COLO668 (cell line): ENCODE measurements around the gene TEPSIN.
"Not testable (repeated sequence)": the region's sequence is repeated elsewhere in the genome, so short reads cannot be mapped to it uniquely, and the experiment has no call there.

ENCODE experiments used
- DNase-seq: peaks from one replicate; lab custom pipeline; 2025; ENCODE audit not compliant: unreplicated experiment; lab: John Stamatoyannopoulos, UW

Gene TEPSIN

DNA sequence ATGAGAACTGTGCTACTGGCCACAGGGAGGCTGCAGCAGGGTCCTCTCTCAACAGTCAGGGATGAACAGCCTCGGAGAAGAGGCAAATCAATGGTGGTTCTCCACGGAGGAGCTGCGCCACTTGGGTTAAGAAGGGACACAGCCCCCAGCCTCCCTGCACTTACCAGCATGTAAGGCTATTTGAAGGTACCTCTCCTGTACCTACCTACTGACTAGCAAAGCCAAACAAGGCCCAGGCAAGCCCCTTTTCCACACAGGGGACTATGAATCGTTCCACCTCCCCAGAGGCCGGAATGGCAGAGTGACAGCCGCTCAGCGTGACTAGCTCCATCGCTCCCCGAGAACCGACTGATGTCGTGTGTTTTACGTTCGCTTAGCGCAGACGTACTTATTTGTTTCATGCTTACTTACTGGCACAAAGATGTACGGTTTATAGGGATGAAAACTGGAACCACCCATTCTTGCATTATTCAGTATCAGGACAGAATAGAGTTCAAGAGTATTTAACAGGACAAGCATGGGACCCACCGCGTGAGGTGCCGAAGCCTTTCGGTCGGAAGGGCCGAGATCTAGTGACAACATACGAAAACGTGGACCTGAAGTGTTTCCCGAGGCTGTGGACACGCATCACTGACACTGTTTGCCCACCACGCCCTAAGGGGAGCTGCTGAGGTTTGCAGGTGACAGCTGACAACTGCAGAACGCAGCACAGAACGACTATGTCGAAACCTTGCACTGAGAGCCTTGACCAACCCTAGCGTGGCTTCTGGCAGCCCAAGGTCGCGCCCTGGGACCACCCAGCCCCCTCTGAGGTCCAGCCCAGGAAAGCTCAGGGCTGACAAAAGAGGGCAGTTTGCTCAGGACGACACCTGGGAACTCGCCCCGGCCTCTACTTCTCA lies 1.0 kb downstream of the TEPSIN start:
- peak; percentile 74 for DNase-seq

DNA sequence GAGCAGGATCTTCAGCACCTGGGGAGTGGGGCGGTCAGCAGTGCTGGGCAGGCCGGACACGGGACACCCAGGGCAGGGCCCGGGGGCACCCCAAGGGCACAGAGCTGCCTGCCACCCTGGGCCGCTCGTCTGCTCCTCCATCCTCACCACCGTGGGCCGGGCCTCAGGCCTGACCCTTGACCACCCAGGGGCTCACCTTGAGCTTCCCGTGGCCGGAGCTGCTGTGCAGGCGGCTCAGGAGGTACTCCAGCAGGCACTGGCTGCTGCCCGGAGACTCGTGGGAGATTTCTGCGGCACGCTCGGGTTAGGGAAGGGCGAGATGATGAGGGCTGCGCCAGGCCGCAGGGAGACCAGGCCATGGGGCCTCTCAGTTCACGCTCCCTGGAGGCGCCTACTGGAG lies 2.1 kb downstream of the TEPSIN start:
- no peak for DNase-seq

DNA sequence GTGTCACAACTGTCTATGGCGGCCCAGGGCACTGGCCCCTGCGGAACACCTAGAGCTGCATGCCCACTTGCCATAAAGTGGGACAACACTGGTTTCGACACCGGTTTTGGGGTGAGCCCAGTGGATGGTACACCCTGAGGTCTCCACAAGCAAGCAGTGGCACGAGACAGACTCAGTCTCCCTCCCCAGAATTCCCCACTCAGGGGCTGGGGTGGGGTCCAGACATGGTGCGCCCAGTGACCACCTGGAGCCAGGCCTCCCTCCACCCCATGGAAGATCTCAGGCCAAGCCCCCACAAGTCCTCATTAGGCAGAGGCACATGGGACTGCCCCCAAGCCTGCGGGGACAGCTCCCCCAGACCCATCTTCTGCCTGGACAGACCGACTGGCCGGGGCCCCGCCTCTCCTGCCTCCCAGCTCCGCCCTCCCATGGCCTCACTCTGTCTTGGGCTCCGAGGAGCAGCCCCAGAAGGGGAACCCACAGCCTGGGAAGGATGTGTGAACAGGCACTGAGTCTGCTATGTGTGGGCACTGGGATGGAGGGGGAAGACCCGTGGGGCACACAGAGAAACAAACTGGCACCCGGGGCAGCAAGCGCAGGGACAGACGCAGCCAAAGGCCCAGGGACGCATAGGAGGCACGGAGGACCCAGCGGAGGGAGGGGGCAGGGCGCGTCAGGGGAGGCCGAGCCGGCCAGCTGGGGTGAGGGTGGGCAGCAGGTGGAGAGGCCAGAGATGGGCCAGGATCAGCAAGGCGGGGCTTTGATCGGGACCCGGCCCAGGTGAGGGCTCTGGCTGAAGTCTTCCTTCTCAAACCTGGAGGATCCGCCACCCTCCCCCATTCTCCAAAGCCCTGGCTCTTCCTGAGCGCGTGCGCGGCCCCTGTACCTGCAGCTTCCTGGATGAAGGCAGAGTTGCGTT lies 2.8 kb downstream of the TEPSIN start:
- DNase-seq = no peak

DNA sequence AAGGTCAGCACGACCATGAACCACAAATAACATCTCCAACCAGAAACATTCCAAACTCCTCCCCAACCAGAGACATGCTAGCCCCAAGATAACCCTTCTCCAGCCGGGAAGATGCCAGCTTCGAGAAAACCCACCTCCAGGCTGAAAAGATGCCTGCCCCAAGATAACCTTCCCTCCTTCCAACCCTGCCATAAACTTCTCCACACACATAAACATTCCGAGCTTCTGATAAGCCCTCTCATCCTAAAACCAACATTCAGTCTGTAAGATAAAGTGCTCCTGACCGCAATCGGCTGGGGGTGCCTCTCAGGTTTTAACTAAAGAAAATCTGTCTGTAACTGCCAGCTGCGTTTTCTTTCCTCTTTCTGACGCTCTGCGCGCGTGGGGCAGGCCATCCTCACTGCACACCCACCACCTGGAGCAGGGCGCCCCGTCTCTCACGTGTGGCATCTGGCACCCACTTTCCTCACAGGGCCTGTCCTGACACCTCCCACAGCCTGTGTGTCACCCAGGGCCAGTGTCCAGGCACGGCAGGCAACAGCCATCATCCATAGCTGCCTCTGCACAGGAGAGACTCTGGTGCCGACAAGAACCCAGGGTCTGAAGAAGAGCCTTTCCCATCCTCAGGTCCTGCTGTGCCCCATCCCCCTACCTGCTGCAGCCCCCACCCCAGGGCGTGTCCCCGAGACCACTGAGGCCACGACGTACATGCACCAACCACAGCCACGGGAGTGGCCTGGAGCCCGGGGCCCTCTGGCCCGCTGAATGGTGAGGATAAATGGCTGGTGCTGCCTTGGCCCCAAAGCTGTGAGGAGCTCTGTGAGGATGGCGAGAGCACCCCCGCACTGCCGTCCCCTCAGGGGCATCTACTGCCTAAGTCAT lies 3.7 kb downstream of the TEPSIN start:
- DNase-seq = no peak

DNA sequence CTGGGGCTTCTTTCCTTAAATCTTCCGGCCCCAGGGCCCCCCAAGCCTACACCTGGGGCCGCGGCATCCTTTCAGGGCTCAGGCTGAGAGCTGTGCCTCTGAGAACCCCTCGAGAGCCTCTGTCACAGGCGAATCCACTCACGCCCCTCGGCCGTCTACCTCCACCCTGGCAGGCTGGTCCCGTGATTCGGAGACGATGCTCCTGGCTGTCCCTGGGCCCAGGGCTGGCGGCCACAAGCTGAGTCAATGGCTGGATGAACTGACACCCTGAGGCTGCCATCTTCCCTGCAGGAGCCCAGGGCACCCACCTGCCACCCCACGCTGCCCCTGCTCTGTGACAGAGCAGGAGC lies 4.4 kb downstream of the TEPSIN start:
- no peak for DNase-seq

DNA sequence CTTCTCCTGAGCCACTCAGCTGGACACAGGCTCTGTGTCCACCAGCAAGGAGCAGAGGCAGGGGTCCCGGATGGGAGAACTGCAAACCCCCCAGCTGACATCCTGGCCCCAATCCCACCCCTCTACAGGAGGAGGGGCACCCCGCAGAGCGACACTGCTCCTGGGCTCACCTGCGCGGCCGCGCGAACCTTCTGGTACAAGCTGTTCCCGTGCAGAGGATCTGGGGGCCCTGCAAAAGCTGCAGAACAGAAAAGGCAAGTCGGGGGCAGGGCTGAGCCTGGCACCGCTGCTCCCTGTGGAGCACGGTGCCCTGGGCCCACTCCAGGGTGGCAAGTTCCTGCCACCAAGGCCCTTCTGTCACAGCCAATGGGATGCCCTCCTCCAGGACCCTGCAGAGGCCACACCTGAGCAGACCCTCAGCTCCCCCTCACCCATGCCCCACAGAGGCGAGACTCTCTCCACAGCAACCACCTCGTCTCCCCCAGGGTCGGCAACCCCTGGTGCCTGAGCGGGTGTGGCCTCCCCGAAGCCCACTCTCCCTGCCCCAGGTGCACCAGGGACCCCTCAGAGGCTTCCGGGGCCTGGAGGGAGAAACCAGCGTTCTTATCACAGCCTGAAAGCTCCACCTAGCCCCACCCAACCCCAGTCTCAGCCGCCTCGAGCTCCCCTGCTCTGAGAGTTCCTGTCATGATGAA lies 4.9 kb downstream of the TEPSIN start:
- DNase-seq = no peak

DNA sequence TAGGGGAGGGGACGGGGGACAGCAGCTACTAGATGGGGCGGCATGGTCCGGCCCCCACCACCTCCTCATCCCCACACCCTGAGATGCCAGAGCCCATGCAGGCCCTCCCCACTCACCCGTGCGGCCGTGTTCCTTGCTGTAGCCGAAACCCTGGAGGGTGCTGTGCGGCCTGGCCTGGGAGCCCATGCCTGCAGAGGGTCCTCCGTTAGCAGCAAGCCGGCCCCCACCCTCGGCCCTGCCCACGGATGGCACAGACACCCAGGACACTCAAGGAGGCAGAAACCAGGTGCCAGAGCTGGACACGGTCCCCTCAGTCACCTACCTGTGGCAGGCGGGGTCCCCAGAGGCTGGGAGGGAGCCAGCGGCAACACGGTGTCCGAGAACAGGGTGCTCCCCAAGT lies 5.5 kb downstream of the TEPSIN start:
- no peak for DNase-seq

DNA sequence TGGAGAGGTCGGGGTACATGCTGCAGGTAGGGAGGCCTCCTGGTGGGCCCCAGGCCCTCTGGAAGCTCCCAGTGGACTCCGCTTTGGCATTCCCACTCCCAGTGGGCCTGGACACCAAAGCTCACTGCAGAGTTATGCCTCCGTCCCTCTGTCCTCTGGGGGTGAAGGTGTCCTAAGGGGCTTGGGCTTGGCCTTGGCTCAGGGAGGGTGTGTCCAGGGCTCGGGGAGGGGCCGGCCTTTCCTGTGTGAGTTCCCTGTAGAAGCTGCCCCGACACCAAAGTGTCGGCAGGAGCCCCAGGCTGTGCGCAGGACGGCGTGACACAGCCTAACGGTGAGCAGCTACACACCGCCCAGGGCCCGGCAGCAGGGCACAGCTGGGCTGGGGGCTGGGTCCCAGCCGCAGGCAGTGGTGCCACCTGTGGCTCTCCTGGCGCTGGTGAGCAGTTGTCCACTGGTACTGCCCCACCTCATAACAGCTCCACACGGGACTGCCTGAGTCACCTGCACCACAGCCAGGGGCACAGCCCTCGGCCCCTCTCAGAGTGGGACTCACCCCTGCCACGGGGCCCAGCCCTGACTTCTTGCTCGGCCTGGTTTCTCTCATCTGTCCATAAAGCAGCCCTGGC lies 6.1 kb downstream of the TEPSIN start:
- DNase-seq = no peak

DNA sequence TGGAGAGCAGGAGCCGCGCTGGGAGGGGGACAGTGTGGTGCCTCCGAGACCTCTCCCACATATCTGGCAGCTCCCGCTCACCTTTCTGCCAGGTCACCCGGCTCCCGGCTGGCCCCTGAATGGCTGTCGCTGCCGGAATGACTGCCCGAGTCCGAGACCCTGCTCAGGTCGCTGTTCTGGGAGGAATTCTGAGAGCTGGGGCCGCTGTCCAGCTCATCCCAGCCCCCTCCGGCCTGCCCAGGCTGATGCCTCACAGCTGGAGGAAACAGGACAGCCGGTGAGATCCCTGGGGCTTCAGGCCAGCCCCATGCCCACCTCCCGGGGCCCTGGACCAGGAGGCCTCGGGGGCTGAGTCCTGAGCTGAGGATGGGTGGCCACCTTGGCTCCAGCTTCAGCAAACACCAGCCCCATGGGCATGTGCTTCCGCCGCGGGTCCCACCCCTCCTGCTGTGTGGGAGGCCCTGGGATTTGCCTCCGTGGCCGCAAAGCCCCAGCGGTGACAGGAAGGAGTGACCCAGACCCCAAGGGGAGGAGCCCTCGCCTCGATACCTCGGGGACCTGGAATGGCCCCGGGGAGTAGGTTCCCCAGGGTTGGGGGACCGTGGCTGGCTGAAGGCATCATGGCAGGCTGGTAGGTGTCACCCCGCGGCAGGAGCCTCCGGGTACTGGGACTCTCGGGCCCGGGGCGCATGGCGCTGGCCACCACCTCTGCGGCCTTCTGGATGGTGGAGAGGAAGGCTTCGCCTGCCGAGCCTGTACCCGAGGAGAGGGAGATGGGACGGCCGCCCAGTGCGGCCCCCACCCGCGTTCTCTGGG lies 6.9 kb downstream of the TEPSIN start:
- no peak for DNase-seq

DNA sequence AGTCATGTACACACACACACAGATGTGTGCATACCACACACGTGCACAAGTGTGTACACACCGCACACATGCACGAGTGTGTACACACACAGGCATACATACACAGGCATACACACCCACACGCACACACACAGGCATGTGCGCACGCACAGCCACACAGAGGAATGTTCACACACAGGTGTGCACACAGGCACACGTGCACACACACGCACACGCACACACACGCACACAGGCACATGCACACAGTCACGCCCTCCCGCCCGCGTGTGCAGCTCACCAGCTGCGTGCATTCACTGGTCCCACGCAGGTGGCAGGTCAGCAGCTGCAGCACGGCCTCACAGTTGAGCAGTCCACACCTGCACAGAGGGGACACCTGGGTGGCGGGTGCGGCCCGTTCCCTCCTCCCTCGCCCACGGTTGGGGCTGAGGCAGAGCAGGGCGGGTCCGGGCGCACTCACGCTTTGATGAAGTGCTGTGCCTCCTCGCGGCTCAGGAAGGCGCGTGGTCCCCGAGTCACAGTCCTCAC lies 7.7 kb downstream of the TEPSIN start:
- DNase-seq = peak; percentile 42

DNA sequence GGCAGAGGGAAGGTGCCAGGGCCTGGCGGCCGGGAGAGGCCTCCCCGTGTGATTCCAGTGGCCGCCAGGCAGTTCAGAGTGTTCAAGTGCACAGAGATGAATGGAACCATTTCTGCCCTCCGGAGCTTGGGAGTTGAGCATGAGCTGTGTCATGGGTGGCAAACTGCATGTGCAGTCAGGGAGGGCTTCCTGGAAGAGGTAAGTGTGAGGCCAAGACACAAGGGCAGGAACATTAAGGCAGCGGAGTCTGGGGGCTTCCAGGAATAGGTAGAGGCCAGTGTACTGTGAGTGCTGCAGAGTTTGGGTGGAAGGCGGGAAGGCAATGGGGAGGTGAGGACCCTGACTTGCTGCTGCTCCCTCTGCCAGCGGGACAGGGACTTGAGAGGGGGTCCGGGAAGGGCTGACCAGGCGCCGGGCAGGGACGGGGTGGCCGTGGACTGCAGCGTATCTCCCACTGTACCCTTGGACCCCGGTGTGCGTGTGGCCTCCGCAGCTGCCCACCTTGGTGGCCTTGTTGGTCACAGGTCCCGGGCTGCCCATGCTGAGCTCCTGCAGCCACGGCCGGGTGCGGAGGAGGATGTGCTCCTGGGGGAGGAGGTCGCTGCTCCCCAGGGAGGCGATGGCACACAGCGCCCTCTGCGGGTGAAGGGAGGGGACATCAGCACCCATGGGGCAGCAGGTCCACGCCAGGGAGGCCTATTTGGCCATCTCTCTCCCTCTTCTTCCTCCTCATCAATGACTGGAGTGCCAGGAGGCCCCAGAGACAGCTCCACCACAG lies 8.6 kb downstream of the TEPSIN start:
- peak; percentile 10 for DNase-seq

DNA sequence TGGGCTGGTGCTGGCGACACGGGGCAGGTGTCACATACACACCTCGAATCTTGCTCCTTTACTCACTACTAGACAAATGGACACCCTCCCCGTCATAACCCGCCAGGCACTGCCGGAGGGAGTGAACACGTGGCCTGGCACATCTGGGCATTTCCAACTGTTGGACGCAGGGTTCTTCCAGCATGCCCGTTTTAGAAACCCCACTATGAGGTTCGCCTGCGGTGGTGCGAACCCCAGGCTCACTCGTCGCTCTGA lies 9.3 kb downstream of the TEPSIN start:
- no peak for DNase-seq

DNA sequence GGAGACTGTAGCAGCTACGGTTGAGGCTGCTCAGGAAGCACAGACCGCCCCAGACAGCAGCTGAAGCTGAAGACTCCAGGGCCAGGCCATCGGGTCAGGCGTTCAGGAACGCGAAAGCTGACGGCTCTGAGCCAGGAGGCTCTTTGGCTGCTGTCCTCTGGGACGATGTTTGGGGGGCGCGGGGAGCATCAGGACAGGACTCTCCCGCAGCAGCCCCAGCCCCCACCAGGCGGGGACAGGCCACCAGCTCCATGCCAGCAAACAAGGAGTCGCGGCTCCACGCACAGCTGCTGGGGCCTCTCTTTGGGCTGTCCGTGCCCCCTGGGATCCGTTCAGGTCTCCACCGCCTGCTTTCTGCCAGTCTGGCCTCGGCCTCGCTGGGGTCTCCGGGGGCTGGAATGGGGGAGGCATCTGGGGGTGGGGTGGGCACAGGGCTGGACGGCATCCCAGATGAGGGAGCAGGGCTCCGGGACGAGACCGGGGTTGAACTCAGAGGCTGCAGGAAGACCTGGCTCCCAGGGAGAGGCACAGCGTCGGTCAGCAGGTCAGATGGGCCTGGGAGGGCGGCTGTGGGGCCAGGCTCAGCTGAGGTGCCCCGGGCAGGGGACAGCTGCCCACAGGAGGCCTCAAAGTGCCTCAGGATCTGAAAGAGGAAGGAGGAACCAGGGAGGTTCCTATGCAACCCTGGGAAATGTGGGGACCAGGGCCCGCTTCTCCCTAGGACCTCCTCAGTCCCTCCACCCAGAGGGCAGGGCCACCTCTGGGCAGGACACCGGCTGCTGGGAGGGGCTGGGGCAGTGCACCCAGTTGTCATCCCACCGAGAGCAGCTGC lies 9.8 kb downstream of the TEPSIN start:
- DNase-seq = no peak

DNA sequence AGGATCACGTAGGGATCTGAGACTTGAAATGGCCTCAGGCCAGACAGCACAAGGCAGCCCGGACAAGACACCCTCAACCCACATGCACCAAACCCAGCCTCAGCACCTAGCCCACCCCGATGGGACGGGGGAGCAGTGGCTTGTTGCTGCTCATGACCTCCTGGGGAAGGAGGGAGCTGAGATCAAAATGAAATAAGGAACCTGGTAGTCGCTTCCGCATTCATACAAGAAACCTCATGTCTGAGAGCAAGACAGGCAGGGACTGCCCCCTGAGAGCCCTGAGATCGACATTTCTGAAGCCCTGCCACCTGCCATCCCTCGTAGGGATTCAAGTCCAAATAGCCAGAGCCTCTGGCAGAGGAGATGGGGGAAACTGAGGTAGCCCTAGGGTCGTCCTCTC lies 10.4 kb downstream of the TEPSIN start:
- no peak for DNase-seq

DNA sequence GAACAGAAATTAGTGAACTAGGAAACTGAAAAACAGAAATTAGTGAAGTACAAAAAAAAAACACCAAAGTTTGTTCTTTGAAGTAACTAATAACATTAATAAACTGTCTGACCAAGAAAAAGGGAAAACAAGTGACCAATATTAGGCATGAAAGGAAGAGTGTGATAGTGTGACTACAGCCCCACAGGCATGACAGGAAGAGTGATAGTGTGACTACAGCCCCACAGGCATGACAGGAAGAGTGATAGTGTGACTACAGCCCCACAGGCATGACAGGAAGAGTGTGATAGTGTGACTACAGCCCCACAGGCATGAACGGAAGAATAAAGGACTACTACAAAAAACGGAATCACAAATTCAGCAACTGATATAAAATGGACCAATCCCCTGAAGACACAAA lies 11.2 kb downstream of the TEPSIN start:
- DNase-seq = not testable (repeated sequence)

DNA sequence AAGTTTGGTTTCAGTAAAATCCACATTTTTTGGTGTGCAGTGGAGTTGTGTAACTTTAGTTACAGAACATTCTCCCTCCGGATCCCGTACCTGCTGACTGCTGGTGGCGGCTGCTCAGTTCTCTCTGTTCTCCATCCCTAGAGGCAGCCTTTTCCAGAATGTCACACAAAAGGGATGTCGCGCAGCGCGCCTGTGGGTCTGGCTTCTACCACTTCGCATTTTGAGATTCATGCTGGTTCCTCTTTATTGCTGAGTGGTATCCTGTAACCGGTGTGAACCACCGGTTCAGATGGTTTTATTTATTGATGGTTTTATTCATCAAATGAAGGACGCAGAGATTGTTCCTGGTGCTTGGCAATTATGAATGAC lies 15.1 kb downstream of the TEPSIN start:
- DNase-seq = peak; percentile 19

DNA sequence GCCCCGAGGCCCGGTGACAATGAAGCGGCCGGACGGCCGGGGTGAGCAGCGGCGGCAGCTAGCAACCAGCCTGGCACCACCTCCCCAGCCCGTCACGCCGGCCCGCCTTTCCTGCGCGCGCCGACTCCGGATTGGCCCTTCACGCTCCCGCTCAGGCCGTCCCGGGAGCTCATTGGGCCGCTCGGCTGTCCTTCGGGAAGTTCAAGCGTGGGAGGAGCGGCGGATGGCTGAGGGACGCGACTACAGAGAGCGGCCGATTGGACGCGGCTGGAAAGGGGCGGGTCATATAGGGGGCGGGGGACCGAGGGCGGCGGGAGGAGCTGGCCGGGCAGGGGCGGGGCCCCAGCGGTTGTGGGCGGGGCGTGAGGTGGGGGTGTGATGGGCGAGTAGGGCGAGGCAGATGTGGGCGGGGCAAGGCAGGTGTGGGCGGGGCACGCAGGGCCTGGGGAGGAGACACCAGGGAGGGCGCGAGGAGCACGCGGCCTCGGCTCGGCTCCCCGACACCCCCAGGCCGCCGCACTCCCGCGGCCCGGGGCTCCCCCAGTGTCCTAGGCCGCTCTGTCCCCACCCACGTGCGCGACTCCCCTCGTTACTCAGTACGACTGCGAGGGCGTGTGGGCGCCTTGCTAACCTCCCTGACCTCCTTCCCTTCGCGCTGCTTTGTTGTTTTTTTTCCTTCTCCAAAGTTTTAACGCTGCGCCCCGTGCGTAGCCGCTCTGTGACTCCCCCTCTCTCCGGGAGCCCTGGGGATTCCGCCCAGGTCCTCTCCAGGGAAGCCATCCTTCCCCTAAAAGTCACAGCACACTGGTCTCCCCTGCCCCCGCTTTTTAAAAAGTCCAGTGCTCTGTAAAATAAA lies 15.7 kb downstream of the TEPSIN start, which contains the start of gene CEP131:
Gene CEP131 (minus strand): TSS at position 60 of the 856 bp plus-strand sequence. CDS start 2,909 bp downstream, outside the sequence.
- DNase-seq = peak; percentile 96
